IMR-90 (cell line): Measurements from ENCODE around the gene PHETA1. TPM values are rescaled to one million over a fixed set of nuclear protein-coding genes. Genes with fewer than 3 reads are reported as not detected.

Experiments
- ATAC-seq: fragments of 200-7000 bp; cut with Tn5 transposase; 2 replicates; pipeline ENCODE4 v1.9.1; 2020; ENCODE audit warnings: low read depth, mild to moderate bottlenecking, moderate library complexity
- BruUV-seq: library from RNA; stranded (reverse); fragments of 400-500 nt; replicated peaks from 2 replicates; lab custom pipeline; 2021; lab: Mats Ljungman, UMichigan
- CTCF ChIA-PET: fragments of 300-600 bp; formaldehyde crosslinking; extraction: SDS; loops from one replicate; lab custom pipeline; 2021; ENCODE audit warnings: antibody characterized with exemption; lab: Yijun Ruan, JAX
- POLR2A ChIA-PET: fragments of 300-600 bp; sonication (Branson Sonifier 250); formaldehyde crosslinking; loops from one replicate; lab custom pipeline; 2022; ENCODE audit warnings: antibody characterized with exemption; ENCODE audit not compliant: unreplicated experiment; lab: Charles Lee
- DNase-seq: peaks from one replicate; pipeline ENCODE4 v3.0.0; 2013
- H2AFZ ChIP-seq: replicated peaks from 2 replicates; pipeline ENCODE3; 2013; ENCODE audit warnings: low read length, mild to moderate bottlenecking; ENCODE audit not compliant: poor library complexity
- H2AK5ac ChIP-seq: 2 replicates; pipeline ENCODE4 v1.6.1; 2013; ENCODE audit warnings: low read depth, low read length, inconsistent platforms
- H2AK9ac ChIP-seq: replicated peaks from 2 replicates; pipeline ENCODE3; 2013; ENCODE audit warnings: mild to moderate bottlenecking, low read depth, low read length, moderate library complexity; ENCODE audit not compliant: poor library complexity
- H2BK120ac ChIP-seq: 2 replicates; pipeline ENCODE4 v1.6.1; 2013; ENCODE audit warnings: low read depth, low read length, inconsistent platforms
- H2BK15ac ChIP-seq: 3 replicates; pipeline ENCODE4 v1.6.1; 2013; ENCODE audit warnings: low read depth, low read length, inconsistent platforms
- H2BK20ac ChIP-seq: 2 replicates; pipeline ENCODE4 v1.6.1; 2013; ENCODE audit warnings: low read depth, mild to moderate bottlenecking, inconsistent platforms, low read length, moderate library complexity
- H2BK5ac ChIP-seq: 2 replicates; pipeline ENCODE4 v1.6.1; 2013; ENCODE audit warnings: mild to moderate bottlenecking, low read depth, low read length, inconsistent platforms; ENCODE audit not compliant: poor library complexity, severe bottlenecking
- H3K14ac ChIP-seq: replicated peaks from 2 replicates; pipeline ENCODE4 v1.6.1; 2013; ENCODE audit warnings: low read depth, low read length, inconsistent platforms
- H3K18ac ChIP-seq: 2 replicates; pipeline ENCODE4 v1.6.1; 2013; ENCODE audit warnings: low read depth, low read length, control low read depth
- H3K23ac ChIP-seq: 2 replicates; pipeline ENCODE4 v1.6.1; 2013; ENCODE audit warnings: low read depth, low read length, inconsistent platforms
- H3K27ac ChIP-seq: 2 replicates; pipeline ENCODE4 v1.5.1; 2013; ENCODE audit warnings: mild to moderate bottlenecking, control low read depth, low read length; ENCODE audit not compliant: insufficient read depth
- H3K27me3 ChIP-seq: 2 replicates; pipeline ENCODE4 v1.6.1; 2013; ENCODE audit warnings: low read length; ENCODE audit not compliant: control insufficient read depth, insufficient read depth
- H3K36me3 ChIP-seq: 2 replicates; pipeline ENCODE4 v1.6.1; 2013; ENCODE audit warnings: low read length, mixed read lengths; ENCODE audit not compliant: control insufficient read depth, insufficient read depth
- H3K4ac ChIP-seq: 2 replicates; pipeline ENCODE4 v1.6.1; 2013; ENCODE audit warnings: low read depth, low read length, inconsistent platforms
- H3K4me1 ChIP-seq: 2 replicates; pipeline ENCODE4 v1.6.1; 2013; ENCODE audit warnings: low read length, mixed read lengths; ENCODE audit not compliant: control insufficient read depth, insufficient read depth
- H3K4me2 ChIP-seq: 2 replicates; pipeline ENCODE4 v1.6.1; 2013; ENCODE audit warnings: low read depth, mild to moderate bottlenecking, control low read depth, low read length, moderate library complexity
- H3K4me3 ChIP-seq: 2 replicates; pipeline ENCODE4 v1.5.1; 2013; ENCODE audit warnings: low read depth, mild to moderate bottlenecking, control low read depth, low read length, moderate library complexity; ENCODE audit not compliant: insufficient read depth
- H3K56ac ChIP-seq: 2 replicates; pipeline ENCODE4 v1.6.1; 2013; ENCODE audit warnings: low read length, inconsistent platforms; ENCODE audit not compliant: insufficient read depth; ENCODE audit errors: extremely low read depth
- H3K79me1 ChIP-seq, 2 experiments: 2 replicates each; pipeline ENCODE4 v1.6.1; 2013; ENCODE audit warnings: low read length in 2 of 2, inconsistent platforms in 1 of 2, low read depth in 1 of 2
- H3K9ac ChIP-seq: 2 replicates; pipeline ENCODE4 v1.6.1; 2013; ENCODE audit warnings: low read depth, low read length, control low read depth
- H3K9me1 ChIP-seq: 2 replicates; pipeline ENCODE4 v1.6.1; 2013; ENCODE audit warnings: low read length, inconsistent platforms; ENCODE audit not compliant: insufficient read depth
- H3K9me3 ChIP-seq: 2 replicates; pipeline ENCODE4 v1.6.1; 2013; ENCODE audit warnings: low read length; ENCODE audit not compliant: control insufficient read depth, insufficient read depth
- H4K20me1 ChIP-seq: 2 replicates; pipeline ENCODE4 v1.6.1; 2013; ENCODE audit warnings: low read length, inconsistent platforms; ENCODE audit not compliant: insufficient read depth
- H4K5ac ChIP-seq: 2 replicates; pipeline ENCODE4 v1.6.1; 2013; ENCODE audit warnings: mild to moderate bottlenecking, low read depth, low read length, control low read depth
- H4K8ac ChIP-seq, 2 experiments: 2 replicates each; pipeline ENCODE4 v1.6.1; 2013; ENCODE audit warnings: low read depth in 2 of 2, low read length in 2 of 2, control low read depth in 1 of 2, inconsistent platforms in 1 of 2
- H4K91ac ChIP-seq: 2 replicates; pipeline ENCODE4 v1.6.1; 2013; ENCODE audit warnings: low read depth, low read length, inconsistent platforms; ENCODE audit not compliant: insufficient read depth
- BHLHE40 ChIP-seq: fragments of 150-350 bp; IDR thresholded peaks from 2 replicates; pipeline ENCODE4 v1.6.1; 2016; ENCODE audit warnings: mild to moderate bottlenecking, low read depth, low read length
- CEBPB ChIP-seq: IDR thresholded peaks from 2 replicates; pipeline ENCODE4 v1.6.1; 2012; ENCODE audit warnings: low read depth, low read length, improper control_type of control experiment
- CHD1 ChIP-seq: IDR thresholded peaks from 2 replicates; pipeline ENCODE4 v1.6.1; 2012; ENCODE audit warnings: low read depth, low read length, improper control_type of control experiment
- FOS ChIP-seq: fragments of 150-350 bp; IDR thresholded peaks from 2 replicates; pipeline ENCODE4 v1.6.1; 2016; ENCODE audit warnings: low read depth, low read length
- MAZ ChIP-seq: IDR thresholded peaks from 2 replicates; pipeline ENCODE4 v1.6.1; 2012; ENCODE audit warnings: low read depth, mild to moderate bottlenecking, low read length, improper control_type of control experiment, moderate library complexity, borderline replicate concordance
- MXI1 ChIP-seq: IDR thresholded peaks from 2 replicates; pipeline ENCODE4 v1.6.1; 2012; ENCODE audit warnings: low read depth, mild to moderate bottlenecking, low read length, moderate library complexity, borderline replicate concordance
- POLR2A ChIP-seq: IDR thresholded peaks from 2 replicates; pipeline ENCODE4 v1.6.1; 2012; ENCODE audit warnings: mild to moderate bottlenecking, low read depth, low read length
- RAD21 ChIP-seq: IDR thresholded peaks from 2 replicates; pipeline ENCODE4 v1.6.1; 2012; ENCODE audit warnings: low read length, improper control_type of control experiment
- SMC3 ChIP-seq: fragments of 150-350 bp; IDR thresholded peaks from 2 replicates; pipeline ENCODE4 v1.6.1; 2016; ENCODE audit warnings: low read depth, mild to moderate bottlenecking, antibody characterized with exemption, low read length, moderate library complexity
- WGBS, 2 experiments: methylation state at CpG; one replicate each; pipeline versions ENCODE4 v1.1.5 to v1.1.7; 2013; ENCODE audit warnings: missing lambda C conversion rate in 2 of 2; ENCODE audit not compliant: insufficient read length in 1 of 2; ENCODE audit errors: extremely low coverage in 2 of 2; 5-methylcytosine and 5-hydroxymethylcytosine counted together
- dilution Hi-C: fragments of 300-500 bp; cut with HindIII; formaldehyde crosslinking; loops from one replicate; pipeline ENCODE4 v1.14.3; 2018; ENCODE audit warnings: low sequenced_read_pairs; ENCODE audit not compliant: unreplicated experiment
- in situ Hi-C: fragments of 300-500 bp; cut with MboI; formaldehyde crosslinking; loops from 3 replicates; pipeline ENCODE4 v1.14.3; 2019; ENCODE audit warnings: low sequenced_read_pairs, inconsistent platforms, mixed read lengths
- intact Hi-C: fragments of 100-400 bp; cut with micrococcal nuclease; formaldehyde crosslinking; loops from 2 replicates; pipeline ENCODE4 v1.10.0; 2022
- polyA plus RNA-seq, 3 experiments: library from polyadenylated mRNA; depleted of rRNA; stranded (reverse); fragments of >200 nt; gene quantifications; 2 replicates each; pipeline ENCODE4 v1.2.3, GENCODE V29; 2012; ENCODE audit warnings: low replicate concordance in 1 of 3
- total RNA-seq: library from RNA; depleted of rRNA; stranded (reverse); fragments of >200 nt; gene quantifications from 2 replicates; pipeline ENCODE4 v1.2.3, GENCODE V29; 2012
- TF ChIP-seq, protein P1 (sequence below): conservative IDR thresholded peaks from 2 replicates; pipeline ENCODE4 v1.5.1; 2012; ENCODE audit warnings: mild to moderate bottlenecking, low read depth, low read length, improper control_type of control experiment

The PHETA1 gene
- total and polyA plus RNA-seq, 2 of the 4 experiments (the other 2 are of a cell fraction) = 3.2 to 6.6 TPM

DNA sequence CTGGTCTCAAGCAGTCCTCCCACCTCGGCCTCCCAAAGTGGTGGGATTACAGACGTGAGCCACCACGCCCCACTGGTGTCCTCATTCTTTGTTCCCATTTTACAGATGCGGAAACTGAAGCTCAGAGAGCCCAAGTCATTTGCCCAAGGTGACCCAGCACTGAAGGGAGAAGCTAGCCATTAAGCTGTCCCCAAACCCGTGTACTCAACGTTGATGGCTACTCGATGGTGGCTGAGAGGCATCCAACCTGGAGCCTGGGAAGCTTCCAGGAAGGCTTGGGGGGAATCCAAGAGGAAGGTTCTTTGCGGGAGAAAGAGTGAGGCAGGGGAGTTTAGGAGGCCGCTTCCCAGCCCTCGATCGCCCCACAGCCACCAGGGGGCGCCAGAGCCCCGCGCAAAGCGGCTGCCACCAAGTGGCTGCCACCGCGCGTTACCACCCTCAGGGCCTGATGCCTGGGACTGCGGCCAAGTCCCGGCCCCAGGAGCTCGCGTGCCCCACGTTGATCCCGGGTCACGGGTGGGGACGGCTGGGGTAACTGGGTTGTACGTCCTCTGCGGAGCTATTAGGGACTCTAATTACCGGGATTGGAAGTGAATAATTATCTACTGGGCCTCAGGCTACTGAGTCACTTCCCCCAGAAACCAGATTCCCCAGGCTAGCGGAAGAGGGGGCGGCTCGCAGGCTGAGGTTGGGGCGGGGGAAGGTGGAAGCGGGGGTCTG is 28.0 kb upstream of the PHETA1 start:
- intact Hi-C loops (loop anchor here (1.0 to 5.0 kb wide), 3 partner anchors 54 to 275 kb away; no protein-coding TSS in a partner anchor), dilution Hi-C loops (no loop called here), in situ Hi-C loops (no loop called here)
- 0 out of 2 replicates have a peak, but pooled peaks cover 2% of the 10 kb centered on the region for H3K9me1 ChIP-seq
- H3K56ac ChIP-seq = no peak overlapping the region; the same call in 1 of the 2 replicates
- peak overlapping the region; percentile 38 for H3K4me3 ChIP-seq
- BruUV-seq = no TSS peak
- H3K36me3 ChIP-seq = no peaks in the 10 kb centered on the region
- DNase-seq (peak; percentile 73), ATAC-seq (peak; percentile 92)
- peak overlapping the region; percentile 89; the same call in 1 of the 2 replicates for H2AK5ac ChIP-seq
- peak overlapping the region; percentile 82 for H3K4me2 ChIP-seq
- peak overlapping the region; percentile 10 to 92 for H4K8ac ChIP-seq
- peak overlapping the region; percentile 78 for H3K9ac ChIP-seq
- WGBS, 2 experiments = 43% methylated on average over 4 of the region's 34 CpGs; no CpG with 5 or more reads in 1 of the 2 experiments
- no peaks in the 10 kb centered on the region for H3K27me3 ChIP-seq
- peak overlapping the region; percentile 35 for H2AK9ac ChIP-seq
- peak overlapping the region; percentile 87 for H2BK120ac ChIP-seq
- peak overlapping the region; percentile 88 for H3K14ac ChIP-seq
- peak overlapping the region; percentile 92 for H4K5ac ChIP-seq
- no peaks in the 10 kb centered on the region for H4K20me1 ChIP-seq
- no peaks in the 10 kb centered on the region for H3K9me3 ChIP-seq
- peak overlapping the region; percentile 68 for H3K18ac ChIP-seq
- peak overlapping the region; percentile 90 for H2AFZ ChIP-seq
- peak overlapping the region; percentile 43; the same call in 1 of the 2 replicates for H3K23ac ChIP-seq
- H2BK15ac ChIP-seq = peak overlapping the region; percentile 54; the same call in 2 of the 3 replicates
- H3K4ac ChIP-seq = peak overlapping the region; percentile 81
- CTCF ChIA-PET = interaction anchor here (0.5 to 2.4 kb wide), 24 partner anchors 14 to 276 kb away, joined by 3 to 63 read pairs (median 6); no protein-coding TSS in a partner anchor
- peak overlapping the region; percentile 76 for H3K27ac ChIP-seq
- H3K79me1 ChIP-seq = no peaks in the 10 kb centered on the region
- POLR2A ChIA-PET = no interaction called here
- peak overlapping the region; percentile 93 for H2BK20ac ChIP-seq
- H4K91ac ChIP-seq = peak overlapping the region; percentile 39; the same call in 1 of the 2 replicates
- peak; percentile 83 for TF ChIP-seq BHLHE40
- 0 out of 2 replicates have a peak, but pooled peaks have one; percentile 30 for TF ChIP-seq POLR2A
- TF ChIP-seq MAZ = peak; percentile 52; the same call in 1 of the 2 replicates
- 0 out of 2 replicates have a peak, but pooled peaks have one; percentile 16 for TF ChIP-seq FOS
- TF ChIP-seq CEBPB = no peak
- peak; percentile 97 for TF ChIP-seq RAD21
- TF ChIP-seq MXI1 = 0 out of 2 replicates have a peak, but pooled peaks have one; percentile 50
- TF ChIP-seq SMC3 = peak; percentile 95
- TF ChIP-seq, protein P1, sequence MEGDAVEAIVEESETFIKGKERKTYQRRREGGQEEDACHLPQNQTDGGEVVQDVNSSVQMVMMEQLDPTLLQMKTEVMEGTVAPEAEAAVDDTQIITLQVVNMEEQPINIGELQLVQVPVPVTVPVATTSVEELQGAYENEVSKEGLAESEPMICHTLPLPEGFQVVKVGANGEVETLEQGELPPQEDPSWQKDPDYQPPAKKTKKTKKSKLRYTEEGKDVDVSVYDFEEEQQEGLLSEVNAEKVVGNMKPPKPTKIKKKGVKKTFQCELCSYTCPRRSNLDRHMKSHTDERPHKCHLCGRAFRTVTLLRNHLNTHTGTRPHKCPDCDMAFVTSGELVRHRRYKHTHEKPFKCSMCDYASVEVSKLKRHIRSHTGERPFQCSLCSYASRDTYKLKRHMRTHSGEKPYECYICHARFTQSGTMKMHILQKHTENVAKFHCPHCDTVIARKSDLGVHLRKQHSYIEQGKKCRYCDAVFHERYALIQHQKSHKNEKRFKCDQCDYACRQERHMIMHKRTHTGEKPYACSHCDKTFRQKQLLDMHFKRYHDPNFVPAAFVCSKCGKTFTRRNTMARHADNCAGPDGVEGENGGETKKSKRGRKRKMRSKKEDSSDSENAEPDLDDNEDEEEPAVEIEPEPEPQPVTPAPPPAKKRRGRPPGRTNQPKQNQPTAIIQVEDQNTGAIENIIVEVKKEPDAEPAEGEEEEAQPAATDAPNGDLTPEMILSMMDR = peak; percentile 99
- TF ChIP-seq CHD1 = no peak
- H3K4me1 ChIP-seq = peaks cover 9% of the 10 kb centered on the region
- peak overlapping the region; percentile 64 for H2BK5ac ChIP-seq
